Naive B cell (primary cell): Measurements from ENCODE around the gene MEGF6. TPM values are rescaled to one million over a fixed set of nuclear protein-coding genes. Genes with fewer than 3 reads are reported as not detected.

Source experiments
- ATAC-seq, 2 donors: fragments of 150-1000 bp; cut with Tn5 transposase; 2 replicates each; pipeline ENCODE4 v1.10.0; 2021; ENCODE audit warnings: low read depth in 2 of 2, mild to moderate bottlenecking in 2 of 2, moderate library complexity in 2 of 2
- DNase-seq: peaks from one replicate; pipeline ENCODE4 v3.0.0; 2022
- H3K27ac Mint-ChIP-seq, 6 donors: one replicate each; pipeline ENCODE4 v1.8.0; 2020 to 2022; ENCODE audit warnings: mild to moderate bottlenecking in 6 of 6, mixed read lengths in 6 of 6, moderate library complexity in 5 of 6, inconsistent platforms in 2 of 6
- H3K27me3 Mint-ChIP-seq, 3 donors: one replicate each; pipeline ENCODE4 v1.8.0; 2021 to 2022; ENCODE audit warnings: mixed read lengths in 3 of 3, mild to moderate bottlenecking in 1 of 3
- H3K36me3 Mint-ChIP-seq, 2 donors: one replicate each; pipeline ENCODE4 v1.8.0; 2020 to 2022; ENCODE audit warnings: mixed read lengths in 2 of 2, inconsistent platforms in 1 of 2, mild to moderate bottlenecking in 1 of 2
- H3K4me1 Mint-ChIP-seq, 3 donors: one replicate each; pipeline ENCODE4 v1.8.0; 2020 to 2022; ENCODE audit warnings: mixed read lengths in 3 of 3, inconsistent platforms in 1 of 3, mild to moderate bottlenecking in 1 of 3, moderate library complexity in 1 of 3
- H3K4me3 Mint-ChIP-seq, 8 donors: one replicate each; pipeline ENCODE4 v1.8.0; 2020 to 2022; ENCODE audit warnings: mild to moderate bottlenecking in 8 of 8, mixed read lengths in 8 of 8, moderate library complexity in 8 of 8, inconsistent platforms in 2 of 8
- H3K9me3 Mint-ChIP-seq, 7 donors: one replicate each; pipeline ENCODE4 v1.8.0; 2020 to 2022; ENCODE audit warnings: mixed read lengths in 7 of 7, mild to moderate bottlenecking in 5 of 7, inconsistent platforms in 2 of 7, moderate library complexity in 1 of 7
- polyA plus RNA-seq, 6 donors: library from polyadenylated mRNA; unstranded; fragments of 300-500 nt; fragmentation: Illumina TruSeq; gene quantifications; one replicate each; pipeline ENCODE4 v1.2.3, GENCODE V29; 2021; ENCODE audit warnings: low read depth in 6 of 6

The MEGF6 gene
- polyA plus RNA-seq, 6 donors from 2014 or later, result 3.1 to 8.8 (median 4.3) TPM; not detected in 1

DNA sequence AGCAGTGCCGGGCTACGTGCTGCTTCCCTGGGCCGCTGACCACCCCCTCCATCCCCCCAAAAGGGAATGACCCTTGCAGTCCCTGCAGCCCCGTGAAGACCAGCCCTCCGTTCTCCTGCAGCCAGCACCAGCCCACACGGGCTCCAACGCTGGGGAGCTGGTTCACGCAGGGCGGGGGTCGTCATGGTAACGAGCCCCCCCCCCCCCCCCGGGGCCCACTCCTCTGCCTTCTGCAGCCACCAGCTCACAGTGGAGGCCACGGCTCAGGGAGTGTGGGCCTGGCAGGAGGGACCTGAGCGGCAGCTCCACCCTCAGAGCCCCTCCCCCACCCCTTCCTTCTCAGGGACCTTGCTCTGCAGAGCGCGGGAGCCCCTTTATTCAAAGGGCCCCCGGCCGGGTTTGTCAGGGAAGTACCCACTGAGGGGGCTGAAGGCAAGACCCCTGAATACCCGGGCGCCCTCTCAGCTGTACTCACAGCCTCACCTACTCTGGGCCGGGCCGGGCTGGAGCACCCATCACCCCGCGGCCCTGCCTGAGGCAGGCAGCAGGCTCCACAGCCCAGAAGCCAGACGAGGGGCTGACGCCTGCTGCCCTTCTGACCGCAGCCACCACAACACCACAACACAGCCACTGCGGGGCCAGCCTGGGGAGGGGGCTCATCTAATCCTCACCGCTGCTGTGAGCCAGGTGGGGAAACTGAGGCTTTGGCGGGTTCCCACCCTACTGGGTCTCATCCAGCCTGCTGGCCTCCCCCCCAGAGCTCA, 12.6 kb downstream of the MEGF6 start:
- peak overlapping the region in 6 of 8 donors; percentile 77 to 89 (median 84) for H3K4me3 Mint-ChIP-seq
- ATAC-seq (no peak), DNase-seq (no peak)
- H3K4me1 Mint-ChIP-seq, result peaks cover 18 to 30% (median 21%) of the 10 kb centered on the region in 3 donors
- peak overlapping the region in 2 of 6 donors; percentile 50 to 59 for H3K27ac Mint-ChIP-seq
- H3K9me3 Mint-ChIP-seq, result no peaks in the 10 kb centered on the region
- H3K36me3 Mint-ChIP-seq, result no peaks in the 10 kb centered on the region
- H3K27me3 Mint-ChIP-seq, result peaks cover 0 to 4% (median 0%) of the 10 kb centered on the region in 3 donors

GRCh38 chr1:3598051-3598491, 13.2 kb downstream of the MEGF6 start:
- DNase-seq, result no peak
- Mint-ChIP-seq H3K27ac (peak overlapping the region in 3 of 6 donors; percentile 58 to 95 (median 71)), H3K27me3 (peaks cover 0 to 4% (median 0%) of the 10 kb centered on the region in 3 donors), H3K9me3 (no peaks in the 10 kb centered on the region), H3K4me1 (peaks cover 18 to 34% (median 23%) of the 10 kb centered on the region in 3 donors), H3K36me3 (no peaks in the 10 kb centered on the region), H3K4me3 (peak overlapping the region in 7 of 8 donors; percentile 72 to 89 (median 83))
- ATAC-seq, result no peak

- peak; percentile 11 for DNase-seq
- Mint-ChIP-seq H3K4me1 (peaks cover 19 to 34% (median 23%) of the 10 kb centered on the region in 3 donors), H3K27ac (peak overlapping the region; percentile 44 to 95 (median 84))
These were observed 13.7 kb downstream of the MEGF6 start for GRCh38 chr1:3597599-3597964.

GRCh38 chr1:3596663-3597598, 14.4 kb downstream of the MEGF6 start:
- peaks cover 0 to 4% (median 0%) of the 10 kb centered on the region in 3 donors for H3K27me3 Mint-ChIP-seq
- ATAC-seq (no peak), DNase-seq (no peak)
- peak overlapping the region in 5 of 6 donors; percentile 32 to 91 (median 81) for H3K27ac Mint-ChIP-seq
- H3K4me3 Mint-ChIP-seq, result peak overlapping the region; percentile 70 to 89 (median 80)
- H3K9me3 Mint-ChIP-seq, result no peaks in the 10 kb centered on the region
- peaks cover 21 to 34% (median 23%) of the 10 kb centered on the region in 3 donors for H3K4me1 Mint-ChIP-seq
- H3K36me3 Mint-ChIP-seq, result no peaks in the 10 kb centered on the region

More at GRCh38 chr1:3597599-3597964, 13.7 kb downstream of the MEGF6 start:
- peak; percentile 68 to 72 for ATAC-seq
- no peaks in the 10 kb centered on the region for H3K9me3 Mint-ChIP-seq
- peaks cover 0 to 4% (median 0%) of the 10 kb centered on the region in 3 donors for H3K27me3 Mint-ChIP-seq
- H3K4me3 Mint-ChIP-seq, result peak overlapping the region; percentile 71 to 89 (median 82)
- no peaks in the 10 kb centered on the region for H3K36me3 Mint-ChIP-seq

DNA sequence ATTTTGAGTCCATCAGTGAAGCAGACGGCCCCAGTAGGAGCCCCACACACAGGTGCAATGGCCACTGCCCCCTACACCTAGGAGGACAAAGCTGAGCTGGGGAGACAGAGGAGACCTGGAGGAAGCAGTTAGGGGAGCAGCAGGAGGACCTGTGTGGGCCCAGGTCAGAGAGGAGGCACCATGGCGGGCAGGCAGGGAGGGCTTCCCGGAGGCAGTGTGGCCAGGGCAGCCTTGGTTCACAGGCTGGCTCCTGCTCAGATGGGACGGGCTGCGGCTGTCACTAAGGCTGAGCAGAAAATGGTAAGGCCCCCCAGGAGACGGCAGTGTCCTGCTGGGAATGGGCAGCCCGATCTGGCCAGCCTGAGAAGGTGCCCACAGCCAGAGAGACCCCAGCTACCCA, 15.4 kb downstream of the MEGF6 start:
- Mint-ChIP-seq H3K36me3 (no peaks in the 10 kb centered on the region), H3K9me3 (no peaks in the 10 kb centered on the region), H3K27me3 (peaks cover 0 to 4% (median 0%) of the 10 kb centered on the region in 3 donors), H3K4me1 (peaks cover 21 to 34% (median 23%) of the 10 kb centered on the region in 3 donors), H3K4me3 (peak overlapping the region in 3 of 8 donors; percentile 13 to 57 (median 14)), H3K27ac (peak overlapping the region in 1 of 6 donors; percentile 43)
- ATAC-seq, result no peak
- DNase-seq, result no peak

GRCh38 chr1:3594706-3595377, 16.5 kb downstream of the MEGF6 start:
- Mint-ChIP-seq H3K4me3 (no peak overlapping the region), H3K4me1 (peaks cover 21 to 34% (median 23%) of the 10 kb centered on the region in 3 donors), H3K27me3 (peaks cover 0 to 4% (median 0%) of the 10 kb centered on the region in 3 donors), H3K27ac (peak overlapping the region in 1 of 6 donors; percentile 44), H3K9me3 (no peaks in the 10 kb centered on the region), H3K36me3 (no peaks in the 10 kb centered on the region)
- ATAC-seq (no peak), DNase-seq (no peak)

GRCh38 chr1:3593745-3594144, 17.6 kb downstream of the MEGF6 start:
- ATAC-seq (no peak), DNase-seq (no peak)
- H3K4me1 Mint-ChIP-seq, result peaks cover 21 to 29% (median 23%) of the 10 kb centered on the region in 3 donors
- peak overlapping the region in 3 of 6 donors; percentile 75 to 88 (median 81) for H3K27ac Mint-ChIP-seq
- H3K27me3 Mint-ChIP-seq, result no peaks in the 10 kb centered on the region
- no peaks in the 10 kb centered on the region for H3K9me3 Mint-ChIP-seq
- H3K4me3 Mint-ChIP-seq, result peak overlapping the region in 2 of 8 donors; percentile 21 to 60
- H3K36me3 Mint-ChIP-seq, result no peaks in the 10 kb centered on the region

GRCh38 chr1:3593334-3593733, 18.0 kb downstream of the MEGF6 start:
- no peaks in the 10 kb centered on the region for H3K27me3 Mint-ChIP-seq
- no peak for DNase-seq
- H3K4me1 Mint-ChIP-seq, result peaks cover 21 to 25% (median 22%) of the 10 kb centered on the region in 3 donors
- H3K27ac Mint-ChIP-seq, result peak overlapping the region in 1 of 6 donors; percentile 75
- peak overlapping the region in 2 of 8 donors; percentile 21 to 60 for H3K4me3 Mint-ChIP-seq
- ATAC-seq, result no peak
- H3K9me3 Mint-ChIP-seq, result no peaks in the 10 kb centered on the region
- H3K36me3 Mint-ChIP-seq, result no peaks in the 10 kb centered on the region

DNA sequence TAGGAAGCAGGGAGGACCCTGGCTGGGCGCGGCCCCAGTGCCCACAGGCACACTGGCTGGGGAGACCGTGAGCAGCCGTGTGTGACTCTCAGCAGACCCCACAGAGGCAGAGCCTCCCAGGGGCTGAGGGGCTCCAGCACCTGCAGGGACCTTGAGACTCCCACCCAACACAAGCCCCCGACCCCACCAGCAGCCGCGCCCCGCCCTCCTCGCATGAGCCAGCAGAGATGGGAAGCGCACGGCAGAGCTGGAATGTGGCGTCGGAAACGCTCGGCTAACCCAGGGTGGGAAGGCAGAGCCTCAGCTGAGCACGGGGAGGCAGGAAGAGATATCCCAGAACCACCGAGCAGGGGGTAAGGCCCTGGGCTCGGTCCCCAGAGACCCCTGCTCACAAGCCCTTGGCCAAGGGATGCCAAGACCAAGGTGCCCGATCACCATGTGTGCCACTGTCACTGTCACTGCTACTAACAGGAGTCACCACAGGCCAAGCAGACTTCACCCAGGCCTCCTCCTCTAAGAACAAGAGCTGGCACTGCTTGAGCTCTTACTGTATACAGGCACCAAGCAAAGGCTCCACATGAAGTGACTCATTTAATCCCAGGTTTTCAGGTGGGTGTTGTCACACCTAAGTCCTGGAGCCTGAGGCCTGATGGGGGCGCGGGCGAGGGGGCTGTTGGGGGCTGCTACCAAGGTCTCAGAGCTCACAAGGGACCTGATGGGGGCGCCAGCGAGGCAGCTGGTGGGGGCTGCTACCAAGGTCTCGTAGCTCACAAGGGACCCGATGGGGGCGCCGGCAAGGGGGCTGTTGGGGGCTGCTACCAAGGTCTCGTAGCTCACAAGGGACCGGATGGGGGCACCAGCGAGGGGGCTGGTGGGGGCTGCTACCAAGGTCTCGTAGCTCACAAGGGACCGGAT, 20.1 kb downstream of the MEGF6 start:
- Mint-ChIP-seq H3K27me3 (no peaks in the 10 kb centered on the region), H3K27ac (no peak overlapping the region), H3K36me3 (no peaks in the 10 kb centered on the region), H3K4me1 (peaks cover 6 to 9% (median 8%) of the 10 kb centered on the region in 3 donors), H3K9me3 (no peaks in the 10 kb centered on the region), H3K4me3 (no peak overlapping the region)
- DNase-seq (no peak), ATAC-seq (no peak)

DNA sequence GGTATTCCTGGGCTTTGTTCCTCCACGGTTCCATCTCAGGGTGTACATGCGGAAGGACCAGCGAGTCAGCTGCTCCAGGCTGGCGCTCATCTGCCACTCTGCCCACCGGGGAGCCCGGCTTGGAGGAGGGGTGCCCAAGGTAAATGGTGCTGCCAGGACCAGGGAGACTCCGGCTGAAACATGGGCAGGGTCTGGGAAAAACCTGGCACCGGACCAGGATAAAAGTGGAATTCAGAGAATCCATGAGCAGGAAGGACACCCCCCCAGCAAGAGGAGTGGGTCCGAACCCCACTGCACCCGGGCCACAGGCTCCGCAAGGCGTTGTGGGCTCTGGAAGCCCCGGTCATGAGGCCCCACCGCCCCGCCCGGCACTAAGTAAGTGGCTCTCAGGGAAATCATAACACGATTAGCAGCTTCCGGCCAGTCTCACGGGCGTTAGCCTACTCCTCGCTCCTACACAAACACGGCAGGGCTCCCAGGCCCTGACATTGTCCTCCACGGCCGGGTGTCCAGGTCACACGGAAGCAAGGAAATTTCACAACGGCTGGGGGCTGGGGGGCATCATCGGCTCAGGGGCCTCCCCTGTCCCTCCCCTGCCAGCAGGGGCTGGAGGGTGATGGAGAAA, 21.1 kb downstream of the MEGF6 start:
- Mint-ChIP-seq H3K36me3 (no peaks in the 10 kb centered on the region), H3K27ac (no peak overlapping the region), H3K4me3 (no peak overlapping the region), H3K27me3 (no peaks in the 10 kb centered on the region), H3K4me1 (peaks cover 5 to 8% (median 6%) of the 10 kb centered on the region in 3 donors), H3K9me3 (no peaks in the 10 kb centered on the region)
- no peak for ATAC-seq
- no peak for DNase-seq

- Mint-ChIP-seq H3K9me3 (no peaks in the 10 kb centered on the region), H3K27me3 (no peaks in the 10 kb centered on the region), H3K4me3 (no peak overlapping the region)
These were observed 22.9 kb downstream of the MEGF6 start for GRCh38 chr1:3588395-3588794.

More at GRCh38 chr1:3588395-3588794, 22.9 kb downstream of the MEGF6 start:
- DNase-seq, result no peak
- Mint-ChIP-seq H3K36me3 (no peaks in the 10 kb centered on the region), H3K4me1 (peaks cover 0 to 3% (median under 1%) of the 10 kb centered on the region in 3 donors), H3K27ac (no peak overlapping the region)
- no peak for ATAC-seq
